ENCODE data around the gene EBF4. TPM values are rescaled to one million over a fixed set of nuclear protein-coding genes. Genes with fewer than 3 reads are reported as not detected.
"Not testable (repeated sequence)": the region's sequence is repeated elsewhere in the genome, so short reads cannot be mapped to it uniquely, and the experiment has no call there.

Gene EBF4
- total RNA-seq, 4 donors from 2014 or later: 24.2 to 55.8 (median 42.4) TPM

DNA sequence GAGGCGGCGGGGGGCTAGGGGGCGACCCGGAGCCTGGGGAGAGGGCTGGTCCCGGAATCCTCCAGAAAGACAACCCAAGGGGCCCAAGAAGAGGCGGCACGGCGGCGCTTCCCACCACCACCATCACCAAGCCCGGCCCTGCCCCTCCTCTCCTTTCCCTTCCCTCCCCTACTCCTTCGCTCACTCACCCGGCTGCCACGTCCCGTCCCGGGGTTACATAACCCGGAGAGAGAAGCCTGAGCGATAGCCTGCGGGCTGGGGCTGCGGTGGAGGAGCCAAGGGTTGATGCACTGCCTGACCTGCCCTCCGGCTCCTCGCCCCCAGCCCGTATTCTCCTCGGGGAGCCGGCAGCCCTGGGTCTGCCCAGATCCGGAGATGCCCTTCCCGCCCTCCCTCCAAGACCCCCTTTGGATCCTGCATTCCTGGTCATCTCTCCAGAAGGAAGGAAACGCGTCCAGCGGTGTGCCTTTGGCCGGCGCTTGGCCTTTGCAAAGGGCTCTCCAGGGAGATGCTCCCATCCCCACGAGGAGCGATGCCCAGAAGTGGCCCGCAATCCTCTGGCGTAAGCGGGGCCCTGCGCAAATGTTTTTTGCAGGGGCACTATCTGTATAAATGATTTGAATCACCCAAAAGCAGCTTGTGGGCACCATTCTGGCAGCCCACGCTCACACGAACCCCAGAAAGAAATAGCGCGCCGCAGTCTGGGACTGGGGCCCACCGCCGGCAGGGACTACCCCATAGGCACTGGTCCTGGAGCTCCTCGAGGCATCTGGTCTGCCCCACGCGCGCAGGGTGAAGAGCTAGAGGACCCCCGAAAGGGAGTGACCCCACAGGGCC, 112.5 kb downstream of the EBF4 start:
- no peaks in the 10 kb centered on the region for H3K36me3 ChIP-seq
- no peaks in the 10 kb centered on the region for H3K9me3 ChIP-seq
- H3K27me3 ChIP-seq: no peaks in the 10 kb centered on the region
- peaks cover 12 to 17% of the 10 kb centered on the region in 2 donors for H3K4me1 ChIP-seq
- peak; percentile 37 to 54 for DNase-seq
- intact Hi-C loops (cut with DNase I): no loop called here
- TF ChIP-seq, protein P1, sequence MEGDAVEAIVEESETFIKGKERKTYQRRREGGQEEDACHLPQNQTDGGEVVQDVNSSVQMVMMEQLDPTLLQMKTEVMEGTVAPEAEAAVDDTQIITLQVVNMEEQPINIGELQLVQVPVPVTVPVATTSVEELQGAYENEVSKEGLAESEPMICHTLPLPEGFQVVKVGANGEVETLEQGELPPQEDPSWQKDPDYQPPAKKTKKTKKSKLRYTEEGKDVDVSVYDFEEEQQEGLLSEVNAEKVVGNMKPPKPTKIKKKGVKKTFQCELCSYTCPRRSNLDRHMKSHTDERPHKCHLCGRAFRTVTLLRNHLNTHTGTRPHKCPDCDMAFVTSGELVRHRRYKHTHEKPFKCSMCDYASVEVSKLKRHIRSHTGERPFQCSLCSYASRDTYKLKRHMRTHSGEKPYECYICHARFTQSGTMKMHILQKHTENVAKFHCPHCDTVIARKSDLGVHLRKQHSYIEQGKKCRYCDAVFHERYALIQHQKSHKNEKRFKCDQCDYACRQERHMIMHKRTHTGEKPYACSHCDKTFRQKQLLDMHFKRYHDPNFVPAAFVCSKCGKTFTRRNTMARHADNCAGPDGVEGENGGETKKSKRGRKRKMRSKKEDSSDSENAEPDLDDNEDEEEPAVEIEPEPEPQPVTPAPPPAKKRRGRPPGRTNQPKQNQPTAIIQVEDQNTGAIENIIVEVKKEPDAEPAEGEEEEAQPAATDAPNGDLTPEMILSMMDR (IDR thresholded peaks at IDR 0.05): no peak
- TF ChIP-seq POLR2A (IDR thresholded peaks at IDR 0.05): no peak
- no peak overlapping the region for H3K27ac ChIP-seq
- WGBS, 2 donors: 12 to 18% methylated on average over 27 to 33 of the region's 49 CpGs
- H3K4me3 ChIP-seq (replicated peaks in 1 of 3): no peak overlapping the region

DNA sequence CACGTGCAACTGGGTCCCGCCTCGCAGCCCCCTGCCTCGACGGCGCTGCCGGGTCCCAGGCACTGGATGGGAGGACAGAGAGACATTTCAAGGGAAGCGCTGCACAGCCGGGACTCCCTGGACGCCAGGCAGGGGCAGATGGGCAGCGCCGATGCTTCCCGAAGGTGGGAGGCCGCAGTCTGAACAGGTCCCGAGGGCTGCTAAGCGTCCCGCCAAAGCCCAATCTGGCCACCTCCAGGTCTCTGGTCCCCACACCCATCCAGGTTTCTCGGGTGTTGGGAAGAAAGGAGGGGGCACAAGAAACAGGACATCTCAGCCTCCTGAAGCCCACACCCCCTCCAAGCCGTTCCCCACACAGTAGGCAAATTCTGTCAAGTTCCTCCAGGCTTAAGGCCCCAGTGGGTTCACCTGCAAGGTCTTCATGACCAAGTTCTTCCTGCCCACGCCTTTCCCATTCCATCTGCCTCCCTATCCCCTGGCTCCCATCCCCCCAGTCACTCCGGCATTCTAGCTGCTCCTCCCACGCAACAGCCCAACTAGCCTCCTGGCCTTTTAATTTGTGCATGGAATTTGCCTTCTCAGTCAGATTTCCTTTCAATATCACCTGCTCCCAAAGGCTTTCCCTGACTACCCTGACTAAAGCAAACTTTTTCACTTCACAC, 113.2 kb downstream of the EBF4 start:
- intact Hi-C loops (cut with DNase I): no loop called here
- Histone ChIP-seq H3K27ac (no peak overlapping the region), H3K9me3 (no peaks in the 10 kb centered on the region), H3K36me3 (no peaks in the 10 kb centered on the region), H3K4me1 (peaks cover 5 to 9% of the 10 kb centered on the region in 2 donors), H3K27me3 (no peaks in the 10 kb centered on the region), H3K4me3 (replicated peaks in 1 of 3) (no peak overlapping the region)
- WGBS, 2 donors: 33 to 41% methylated on average over 14 to 15 of the region's 22 CpGs
- DNase-seq: no peak
- TF ChIP-seq POLR2A (IDR thresholded peaks at IDR 0.05): no peak
- TF ChIP-seq, protein P1 (IDR thresholded peaks at IDR 0.05): no peak

DNA sequence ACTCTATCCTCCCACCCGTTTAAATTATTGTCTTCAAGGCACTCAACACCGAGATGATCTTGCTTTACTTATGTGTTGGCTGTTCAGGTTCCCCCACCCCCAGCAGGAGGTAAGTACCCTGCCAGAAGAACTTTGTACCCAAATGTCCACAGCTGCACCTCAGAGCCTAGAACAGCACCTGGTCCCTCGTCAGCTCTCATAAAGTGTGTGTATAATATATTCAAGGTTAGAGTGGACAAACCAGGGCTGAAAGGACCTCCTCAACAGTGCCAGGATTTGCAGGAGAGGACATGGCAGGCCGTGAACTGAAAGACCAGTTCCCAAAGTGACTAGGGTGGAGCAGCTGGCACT, 113.7 kb downstream of the EBF4 start:
- intact Hi-C loops (cut with DNase I): no loop called here
- no peak overlapping the region for H3K4me3 ChIP-seq (replicated peaks in 1 of 3)
- no peak overlapping the region for H3K27ac ChIP-seq
- 59 to 62% methylated on average over 4 of the region's 4 CpGs for WGBS, 2 donors
- no peak for DNase-seq
- no peaks in the 10 kb centered on the region for H3K27me3 ChIP-seq
- TF ChIP-seq, protein P1 (IDR thresholded peaks at IDR 0.05): no peak
- no peak for TF ChIP-seq POLR2A (IDR thresholded peaks at IDR 0.05)
- no peaks in the 10 kb centered on the region for H3K9me3 ChIP-seq
- H3K36me3 ChIP-seq: no peaks in the 10 kb centered on the region
- H3K4me1 ChIP-seq: peaks cover 0 to 9% of the 10 kb centered on the region in 2 donors

DNA sequence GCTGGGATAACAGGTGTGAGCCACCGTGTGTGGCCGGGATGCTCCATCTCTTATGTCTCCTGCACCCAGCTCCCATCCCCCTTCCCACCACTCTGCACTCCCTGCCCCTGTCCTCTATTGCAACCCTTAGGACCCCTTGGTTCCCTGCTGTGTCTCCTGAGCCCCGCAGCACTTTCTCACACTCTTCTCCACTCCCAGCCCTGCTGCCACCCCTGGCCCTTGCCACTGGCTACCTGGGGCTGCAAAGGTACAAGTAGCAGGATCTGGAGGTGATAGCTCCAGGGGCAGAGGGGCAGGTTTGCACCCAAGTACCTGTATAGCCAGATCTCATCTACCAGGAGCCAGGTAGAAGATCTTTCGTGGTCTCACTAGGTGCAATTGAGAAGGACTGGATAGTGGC, 114.4 kb downstream of the EBF4 start:
- Histone ChIP-seq H3K4me1 (peaks cover 0 to 9% of the 10 kb centered on the region in 2 donors), H3K9me3 (no peaks in the 10 kb centered on the region), H3K4me3 (replicated peaks in 1 of 3) (no peak overlapping the region), H3K36me3 (no peaks in the 10 kb centered on the region), H3K27ac (no peak overlapping the region), H3K27me3 (no peaks in the 10 kb centered on the region)
- no peak for DNase-seq
- TF ChIP-seq, protein P1 (IDR thresholded peaks at IDR 0.05): no peak
- no peak for TF ChIP-seq POLR2A (IDR thresholded peaks at IDR 0.05)
- 82% methylated on average over 4 of the region's 4 CpGs for WGBS, 2 donors
- intact Hi-C loops (cut with DNase I): no loop called here

DNA sequence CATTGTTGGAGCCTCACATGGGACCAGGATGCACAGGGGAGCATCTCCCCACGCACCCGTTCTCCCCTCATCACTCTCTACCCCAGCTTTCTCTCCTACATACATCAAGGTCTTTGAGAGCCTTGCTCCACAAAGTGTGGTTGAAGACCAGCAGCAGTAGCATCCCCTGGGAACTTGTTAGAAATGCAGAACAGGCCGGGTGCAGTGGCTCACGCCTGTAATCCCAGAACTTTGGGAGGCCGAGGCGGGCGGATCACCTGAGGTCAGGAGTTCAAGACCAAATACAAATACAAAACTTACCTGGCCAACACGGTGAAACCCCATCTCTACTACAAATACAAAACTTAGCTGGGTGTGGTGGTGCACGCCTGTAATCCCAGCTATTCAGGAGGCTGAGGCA, 115.3 kb downstream of the EBF4 start:
- H3K27ac ChIP-seq; H3K27me3 ChIP-seq; H3K36me3 ChIP-seq; H3K4me3 ChIP-seq (replicated peaks in 1 of 3); H3K4me1 ChIP-seq; DNase-seq; H3K9me3 ChIP-seq; intact Hi-C loops (cut with DNase I): not testable (repeated sequence)
- WGBS, 2 donors: 80 to 83% methylated on average over 9 of the region's 9 CpGs
